CD4-positive, alpha-beta T cell (primary cell): ENCODE results near the gene HOXC10. TPM values are rescaled to one million over a fixed set of nuclear protein-coding genes. Genes with fewer than 3 reads are reported as not detected.

Experiments used
- ATAC-seq: fragments of 200-7000 bp; cut with Tn5 transposase; one replicate; pipeline ENCODE4 v1.10.0; 2022; ENCODE audit warnings: mild to moderate bottlenecking; ENCODE audit not compliant: poor library complexity
- CTCF ChIA-PET: fragments of 350-600 bp; sonication (Branson Sonifier 250); formaldehyde crosslinking; loops from one replicate; lab custom pipeline; 2021; ENCODE audit warnings: antibody characterized with exemption, inconsistent platforms; lab: Charles Lee
- POLR2A ChIA-PET: fragments of 350-600 bp; sonication (Branson Sonifier 250); formaldehyde crosslinking; loops from one replicate; lab custom pipeline; 2021; ENCODE audit warnings: antibody characterized with exemption, inconsistent platforms; lab: Charles Lee
- DNase-seq, 14 experiments: peaks; one replicate each; pipeline ENCODE4 v3.0.0-alpha.2; 2013 to 2020; ENCODE audit warnings: mixed read lengths in 2 of 14
- H3K27ac ChIP-seq, 2 donors: one replicate each; pipeline versions ENCODE4 v1.5.1 to v1.7.0; 2013; ENCODE audit warnings: low read length in 2 of 2, low read depth in 1 of 2, mild to moderate bottlenecking in 1 of 2
- H3K27me3 ChIP-seq, 2 experiments: 1 replicate in 1 of 2; 2 replicates in 1 of 2; pipeline versions ENCODE4 v1.6.1 to v1.7.0; 2013; ENCODE audit warnings: low read length in 2 of 2, control low read depth in 1 of 2, mild to moderate bottlenecking in 1 of 2, moderate library complexity in 1 of 2; ENCODE audit not compliant: insufficient read depth in 2 of 2, control insufficient read depth in 1 of 2
- H3K36me3 ChIP-seq: one replicate; pipeline ENCODE4 v1.6.1; 2013; ENCODE audit warnings: low read length, control low read depth; ENCODE audit not compliant: insufficient read depth
- H3K4me1 ChIP-seq: one replicate; pipeline ENCODE4 v1.6.1; 2013; ENCODE audit warnings: low read length, control low read depth; ENCODE audit not compliant: insufficient read depth
- H3K4me3 ChIP-seq: one replicate; pipeline ENCODE4 v1.5.1; 2013; ENCODE audit warnings: mild to moderate bottlenecking, low read length, moderate library complexity
- H3K9me3 ChIP-seq, 2 experiments: 1 replicate in 1 of 2; 2 replicates in 1 of 2; pipeline versions ENCODE4 v1.6.1 to v1.7.0; 2013; ENCODE audit warnings: low read length in 2 of 2, mild to moderate bottlenecking in 2 of 2, control low read depth in 1 of 2, moderate library complexity in 1 of 2; ENCODE audit not compliant: control insufficient read depth in 1 of 2, insufficient read depth in 1 of 2
- H3K27ac Mint-ChIP-seq: one replicate; pipeline ENCODE4 v1.8.0; 2020; ENCODE audit warnings: mixed read lengths
- H3K27me3 Mint-ChIP-seq: one replicate; pipeline ENCODE4 v1.8.0; 2021; ENCODE audit warnings: mixed read lengths
- H3K36me3 Mint-ChIP-seq: one replicate; pipeline ENCODE4 v1.8.0; 2021; ENCODE audit warnings: low read depth, mixed read lengths
- H3K4me1 Mint-ChIP-seq: one replicate; pipeline ENCODE4 v1.8.0; 2021; ENCODE audit warnings: low read depth, mixed read lengths
- H3K4me3 Mint-ChIP-seq: one replicate; pipeline ENCODE4 v1.8.0; 2020; ENCODE audit warnings: mild to moderate bottlenecking, mixed read lengths
- H3K9me3 Mint-ChIP-seq: one replicate; pipeline ENCODE4 v1.8.0; 2020; ENCODE audit warnings: mixed read lengths
- CTCF ChIP-seq: fragments of 200-600 bp; IDR thresholded peaks from one replicate; pipeline ENCODE4 v1.8.0; 2022; ENCODE audit warnings: antibody characterized with exemption, mild to moderate bottlenecking
- intact Hi-C, 2 experiments: fragments of 100-400 bp; cut with DNase I in 1 of 2; cut with micrococcal nuclease in 1 of 2; formaldehyde crosslinking; loops; one replicate each; pipeline versions ENCODE4 v1.15.1 to v1.9.0; 2023 to 2025; cut with DNase I, micrococcal nuclease
- total RNA-seq, 174 experiments: library from RNA in 2 of 174; stranded (reverse) in 2 of 174; gene quantifications; one replicate each; pipeline ENCODE4 v1.2.3 and lab custom pipeline; 2021 to 2026

The HOXC10 gene
- total RNA-seq, 2 experiments from 2014 or later: not detected

- ATAC-seq (no peak), DNase-seq (no peak)
- H3K27ac Mint-ChIP-seq: no peak overlapping the region
- H3K36me3 Mint-ChIP-seq: no peaks in the 10 kb centered on the region
- Histone ChIP-seq H3K27ac (no peak overlapping the region), H3K9me3 (peaks cover 11 to 48% of the 10 kb centered on the region in 2 experiments), H3K36me3 (no peaks in the 10 kb centered on the region), H3K4me1 (peaks cover 48% of the 10 kb centered on the region), H3K4me3 (peak overlapping the region; percentile 4), H3K27me3 (peaks cover 92 to 98% of the 10 kb centered on the region in 2 experiments)
- peak overlapping the region; percentile 82 for H3K4me3 Mint-ChIP-seq
- peaks cover 95% of the 10 kb centered on the region for H3K27me3 Mint-ChIP-seq
- H3K9me3 Mint-ChIP-seq: no peaks in the 10 kb centered on the region
- intact Hi-C loops: loop anchor here (1.0 to 5.0 kb wide), 3 partner anchors 33 to 216 kb away; partner anchors contain the start of gene HOXC12 (in 1 of the 2)
- H3K4me1 Mint-ChIP-seq: peaks cover 32% of the 10 kb centered on the region
- TF ChIP-seq CTCF: no peak
- ChIA-PET CTCF (interaction anchor here (0.7 to 2.9 kb wide), 7 partner anchors 12 to 274 kb away, joined by 3 to 11 read pairs (median 4); no protein-coding TSS in a partner anchor), POLR2A (interaction anchor here (0.9 kb wide), 1 partner anchor 10 kb away, joined by 3 read pairs; no protein-coding TSS in a partner anchor)
Observed at GRCh38 chr12:53985692-53985993, 697 bp downstream of the HOXC10 start.

GRCh38 chr12:53985994-53986685, 1.2 kb downstream of the HOXC10 start:
- Mint-ChIP-seq H3K9me3 (no peaks in the 10 kb centered on the region), H3K27me3 (peaks cover 95% of the 10 kb centered on the region), H3K36me3 (no peaks in the 10 kb centered on the region), H3K27ac (no peak overlapping the region), H3K4me1 (peaks cover 32% of the 10 kb centered on the region), H3K4me3 (peak overlapping the region; percentile 50)
- CTCF ChIA-PET: interaction anchor here (0.9 to 2.9 kb wide), 6 partner anchors 12 to 221 kb away, joined by 3 to 11 read pairs (median 4); no protein-coding TSS in a partner anchor
- DNase-seq: peak in 2 of 14 experiments; percentile 50 to 56
- H3K4me3 ChIP-seq: peak overlapping the region; percentile 4
- TF ChIP-seq CTCF: no peak
- H3K27ac ChIP-seq: no peak overlapping the region
- H3K27me3 ChIP-seq: peaks cover 92 to 98% of the 10 kb centered on the region in 2 experiments
- H3K9me3 ChIP-seq: peaks cover 11 to 53% of the 10 kb centered on the region in 2 experiments
- H3K36me3 ChIP-seq: no peaks in the 10 kb centered on the region
- intact Hi-C loops: loop anchor here (1.0 to 5.0 kb wide), 3 partner anchors 34 to 215 kb away; partner anchors contain the start of gene HOXC12 (in 1 of the 2)
- POLR2A ChIA-PET: interaction anchor here (0.9 kb wide), 1 partner anchor 10 kb away, joined by 3 read pairs; no protein-coding TSS in a partner anchor
- H3K4me1 ChIP-seq: peaks cover 47% of the 10 kb centered on the region
- peak; percentile 36 for ATAC-seq

- no peak for DNase-seq
- ChIA-PET POLR2A (interaction anchor here (0.9 kb wide), 1 partner anchor 9 kb away, joined by 3 read pairs; no protein-coding TSS in a partner anchor), CTCF (interaction anchor here (0.9 to 2.9 kb wide), 3 partner anchors 19 to 221 kb away, joined by 3 to 11 read pairs (median 5); no protein-coding TSS in a partner anchor)
- Mint-ChIP-seq H3K27me3 (peaks cover 95% of the 10 kb centered on the region), H3K4me1 (peaks cover 32% of the 10 kb centered on the region), H3K4me3 (no peak overlapping the region), H3K9me3 (no peaks in the 10 kb centered on the region), H3K27ac (no peak overlapping the region), H3K36me3 (no peaks in the 10 kb centered on the region)
- peaks cover 47% of the 10 kb centered on the region for H3K4me1 ChIP-seq
- no peak for TF ChIP-seq CTCF
- intact Hi-C loops: loop anchor here (5.0 kb wide), 2 partner anchors 35 to 195 kb away; partner anchors contain the start of gene HOXC12 (in 1 of the 2)
- ATAC-seq: no peak
- H3K27me3 ChIP-seq: peaks cover 94 to 98% of the 10 kb centered on the region in 2 experiments
- no peak overlapping the region for H3K27ac ChIP-seq
- H3K9me3 ChIP-seq: peaks cover 11 to 53% of the 10 kb centered on the region in 2 experiments
- H3K36me3 ChIP-seq: no peaks in the 10 kb centered on the region
- H3K4me3 ChIP-seq: no peak overlapping the region
Observed at GRCh38 chr12:53986686-53987483, 1.9 kb downstream of the HOXC10 start.
